HG02970 (cell line): ENCODE results near the gene ACAD8.
"Not testable (repeated sequence)": the region's sequence is repeated elsewhere in the genome, so short reads cannot be mapped to it uniquely, and the experiment has no call there.

Experiments used
- ATAC-seq: cut with Tn5 transposase; IDR thresholded peaks from one replicate; pipeline ENCODE4 v1.9.1; 2021; ENCODE audit warnings: mild to moderate bottlenecking, moderate library complexity, moderate number of reproducible peaks; ENCODE audit not compliant: unreplicated experiment, low FRiP score

The ACAD8 gene

GRCh38 chr11:134284349-134284748 lies 31.0 kb downstream of the ACAD8 start:
- ATAC-seq: not testable (repeated sequence)

GRCh38 chr11:134287561-134287960 lies 34.2 kb downstream of the ACAD8 start:
- no peak for ATAC-seq

- ATAC-seq: no peak
Measured at GRCh38 chr11:134288486-134288885, 35.1 kb downstream of the ACAD8 start.

- no peak for ATAC-seq
Measured at GRCh38 chr11:134289167-134289566, 35.8 kb downstream of the ACAD8 start.

GRCh38 chr11:134289789-134290188 lies 36.4 kb downstream of the ACAD8 start:
- ATAC-seq: no peak

GRCh38 chr11:134290646-134291045 lies 37.3 kb downstream of the ACAD8 start:
- no peak for ATAC-seq

GRCh38 chr11:134291196-134291595 lies 37.8 kb downstream of the ACAD8 start:
- no peak for ATAC-seq

GRCh38 chr11:134292661-134293060 lies 39.3 kb downstream of the ACAD8 start:
- no peak for ATAC-seq

GRCh38 chr11:134293119-134294113 lies 40.0 kb downstream of the ACAD8 start:
- no peak for ATAC-seq

GRCh38 chr11:134294664-134295063 lies 41.3 kb downstream of the ACAD8 start:
- no peak for ATAC-seq

GRCh38 chr11:134312223-134312622 lies 58.9 kb downstream of the ACAD8 start:
- no peak for ATAC-seq

- no peak for ATAC-seq
Measured at GRCh38 chr11:134312807-134313206, 59.4 kb downstream of the ACAD8 start.

- no peak for ATAC-seq
Measured at GRCh38 chr11:134313379-134313778, 60.0 kb downstream of the ACAD8 start.

GRCh38 chr11:134313821-134314607 lies 60.6 kb downstream of the ACAD8 start:
- ATAC-seq: no peak
